GM10847 (cell line): ENCODE data around the gene HDGF.

Experiments used
- POLR2A ChIP-seq: IDR thresholded peaks from 2 replicates; pipeline ENCODE4 v1.6.1; 2011; ENCODE audit not compliant: insufficient read length; ENCODE audit errors: extremely low read depth

The HDGF gene

DNA sequence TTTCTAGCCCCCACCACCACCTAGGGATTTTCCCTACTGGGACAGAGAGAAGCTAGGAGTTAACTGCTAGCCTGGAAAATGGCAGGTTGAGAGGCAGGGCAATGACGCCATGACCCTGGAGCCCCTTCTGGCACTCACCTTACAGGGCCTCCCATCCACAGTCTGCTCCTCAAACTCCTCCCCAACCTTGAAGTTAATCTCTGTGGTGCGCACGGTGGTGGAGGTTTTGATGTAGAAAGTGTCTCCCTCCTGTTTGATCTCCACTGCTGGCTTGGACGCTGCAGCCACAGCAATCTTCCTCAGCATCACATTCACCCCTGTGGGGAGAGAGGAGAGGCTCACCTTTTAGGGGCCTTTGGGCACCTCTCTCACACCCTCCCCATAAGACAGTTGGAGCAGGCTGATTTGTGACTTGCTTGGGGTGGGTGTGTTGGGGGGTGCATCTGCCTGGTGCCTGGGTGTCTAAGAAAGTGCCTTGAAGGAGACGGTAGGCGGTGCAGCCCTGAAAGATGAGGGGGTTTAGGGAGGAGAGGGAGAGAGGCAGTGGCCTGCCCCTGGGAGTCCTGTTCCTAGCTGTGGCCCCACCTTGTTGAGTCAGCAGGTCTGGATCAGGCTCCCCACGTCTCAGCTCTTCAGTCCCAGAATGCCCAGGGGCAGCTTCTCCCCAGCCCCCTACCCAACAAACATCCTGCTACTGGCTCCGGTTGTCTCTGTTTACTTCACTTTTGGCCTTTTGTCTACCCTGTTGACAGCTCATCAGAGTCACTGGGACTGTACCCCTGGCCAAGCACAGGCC is 50.5 kb downstream of the HDGF start:
- TF ChIP-seq POLR2A = no peak

DNA sequence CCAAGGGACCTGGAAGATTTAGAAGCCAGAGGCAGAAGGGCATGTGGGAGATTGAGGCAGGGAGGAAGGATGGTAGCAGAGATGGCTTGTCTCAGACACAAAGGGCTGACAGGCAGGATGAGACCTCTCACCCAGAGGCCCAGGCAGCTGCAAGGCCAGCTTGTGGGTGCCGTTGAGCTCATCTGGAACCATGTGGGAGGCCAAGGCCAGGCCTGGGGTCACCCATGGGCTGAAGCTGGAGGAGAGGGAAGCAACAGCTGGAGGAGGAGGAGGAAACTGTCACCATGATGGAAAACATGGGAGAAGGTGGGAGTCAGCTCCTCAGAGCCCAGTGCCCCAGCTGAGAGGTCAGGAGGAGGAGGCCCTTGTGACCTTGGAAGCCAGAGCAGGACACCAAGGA is 52.5 kb downstream of the HDGF start:
- TF ChIP-seq POLR2A = no peak

DNA sequence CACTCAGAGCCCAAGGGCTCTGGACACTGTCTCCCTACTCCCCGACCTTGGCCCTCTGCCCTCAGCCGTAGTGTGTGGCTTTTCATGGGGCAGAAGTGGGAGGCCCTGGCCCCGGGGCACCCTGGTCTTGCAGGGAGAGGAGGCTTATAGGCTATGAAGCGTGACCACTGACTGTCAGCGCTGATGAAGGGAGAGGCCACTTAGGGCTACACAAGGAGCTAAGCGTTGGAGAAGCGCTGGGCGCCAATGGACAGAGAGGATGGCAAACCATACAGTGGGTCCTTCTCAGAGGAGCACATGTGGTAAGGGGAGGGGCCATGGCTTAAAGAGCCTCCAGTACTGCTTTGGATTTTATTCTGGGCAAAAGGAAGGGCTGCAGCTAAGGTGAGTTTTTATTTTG is 54.0 kb downstream of the HDGF start:
- TF ChIP-seq POLR2A = no peak

DNA sequence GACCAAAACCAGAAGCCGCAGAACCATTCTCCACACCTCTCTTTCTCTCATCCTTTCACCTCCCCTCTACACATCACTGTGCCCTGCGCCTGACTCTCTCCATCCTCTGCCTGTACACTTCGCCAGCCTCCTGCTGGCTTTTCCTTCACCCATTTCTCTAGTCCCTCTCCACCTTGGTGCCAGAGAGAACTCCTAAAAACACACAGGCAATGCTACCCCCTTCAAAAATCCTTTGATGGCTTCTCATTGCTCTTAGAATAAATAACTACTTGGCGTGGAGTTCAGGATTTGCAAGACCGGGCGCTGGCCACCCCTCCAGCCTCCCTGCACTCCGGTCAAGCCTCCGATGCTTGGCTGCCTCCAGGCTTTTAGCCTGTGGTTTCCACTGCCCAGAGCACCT is 54.7 kb downstream of the HDGF start:
- TF ChIP-seq POLR2A = no peak

DNA sequence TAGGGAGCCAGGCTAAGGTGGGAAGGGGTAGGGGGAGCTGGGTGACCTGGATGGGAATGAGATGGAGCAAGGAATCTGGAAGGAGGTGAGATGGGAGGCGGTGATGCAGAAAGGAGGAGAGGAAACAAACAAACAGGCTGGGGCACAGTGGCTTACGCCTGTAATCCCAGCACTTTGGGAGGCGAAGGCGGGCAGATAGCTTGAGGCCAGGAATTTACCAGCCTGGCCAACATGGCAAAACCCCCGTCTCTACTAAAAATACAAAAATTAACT is 56.8 kb downstream of the HDGF start:
- TF ChIP-seq POLR2A = no peak

DNA sequence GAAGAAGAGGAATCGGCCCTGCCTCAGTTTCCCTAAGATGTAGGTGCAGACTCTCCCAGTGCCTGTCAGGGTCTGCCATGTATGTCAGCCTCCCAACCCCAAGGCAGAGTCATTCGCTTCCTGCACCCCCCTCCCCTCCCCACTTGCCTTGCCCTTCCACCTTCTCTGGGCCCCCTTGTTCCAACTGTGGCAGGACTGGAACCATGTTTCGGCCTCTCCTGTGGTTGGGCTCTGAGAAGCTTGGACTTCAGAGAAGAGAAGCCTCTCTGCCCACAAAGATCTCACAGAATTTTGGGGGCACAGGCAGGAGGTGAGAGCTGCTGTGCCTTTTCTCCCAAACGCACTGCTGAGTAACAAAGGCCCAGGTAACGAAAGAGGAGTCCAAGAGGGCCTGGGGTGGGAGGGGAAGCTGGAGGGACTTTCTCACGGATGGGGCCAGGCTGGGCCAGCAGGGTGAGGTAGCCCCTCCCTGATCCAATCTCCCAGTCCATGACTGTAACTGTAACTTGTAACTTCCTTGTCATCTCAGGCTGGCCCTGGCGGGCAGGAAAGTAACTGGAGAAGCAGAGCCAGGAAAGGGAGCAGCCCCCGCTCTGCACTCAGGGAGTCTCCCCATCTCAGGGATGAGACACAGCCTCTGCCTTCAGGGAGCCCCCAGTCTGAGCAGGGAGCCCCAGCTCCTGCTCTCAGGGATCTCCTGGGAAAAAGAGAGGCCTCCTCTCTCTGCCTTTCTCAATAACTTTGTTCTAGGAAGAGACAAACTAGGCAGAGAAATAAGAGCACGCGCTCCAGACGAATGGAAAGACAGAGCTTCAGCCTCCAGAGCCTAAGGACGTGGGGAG is 57.4 kb downstream of the HDGF start:
- no peak for TF ChIP-seq POLR2A

DNA sequence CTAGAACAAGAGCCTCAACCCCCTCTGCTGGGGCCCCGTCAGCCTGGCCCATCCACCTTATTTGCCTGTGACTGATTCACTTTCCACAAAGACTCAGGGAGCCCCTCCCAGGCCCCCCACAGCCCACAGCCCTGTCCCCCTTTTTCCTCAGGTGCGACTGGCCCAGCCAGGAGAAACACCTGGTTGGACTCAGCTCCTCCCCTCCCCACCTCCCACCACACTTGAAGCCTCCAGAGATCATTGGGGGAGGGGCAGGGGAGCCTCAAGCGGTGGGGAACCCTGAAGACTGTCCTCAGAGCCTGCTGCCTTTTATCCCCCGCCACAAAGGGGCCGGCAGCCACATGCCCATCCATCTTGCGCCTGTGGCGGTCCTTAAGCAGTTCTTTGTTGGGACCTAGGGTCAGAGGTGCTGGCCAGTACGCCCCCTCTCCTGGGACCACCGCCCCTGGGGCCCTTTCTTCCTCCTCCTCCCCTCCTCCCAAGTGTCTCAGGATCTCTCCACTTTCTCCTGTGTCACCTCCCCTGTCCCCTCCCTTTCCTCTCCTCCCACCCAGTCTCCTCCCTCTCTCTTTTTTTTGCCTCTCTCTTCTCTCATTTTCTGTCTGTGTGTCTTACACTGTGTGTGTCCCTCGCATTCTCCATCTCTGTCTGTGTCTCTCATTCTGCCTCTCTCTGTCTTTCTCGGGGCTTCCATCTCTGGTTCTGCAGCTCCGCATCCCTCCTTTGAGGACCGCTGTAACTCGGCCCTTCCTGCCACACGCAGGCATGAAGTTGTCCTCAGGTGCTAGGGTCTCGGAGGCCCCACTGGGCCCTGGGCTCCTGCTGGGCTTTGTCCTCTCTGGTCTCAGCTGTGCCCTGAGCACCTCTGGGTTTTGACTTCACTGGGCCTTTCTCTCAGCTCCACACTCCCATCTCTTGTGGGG is 58.3 kb downstream of the HDGF start:
- no peak for TF ChIP-seq POLR2A

DNA sequence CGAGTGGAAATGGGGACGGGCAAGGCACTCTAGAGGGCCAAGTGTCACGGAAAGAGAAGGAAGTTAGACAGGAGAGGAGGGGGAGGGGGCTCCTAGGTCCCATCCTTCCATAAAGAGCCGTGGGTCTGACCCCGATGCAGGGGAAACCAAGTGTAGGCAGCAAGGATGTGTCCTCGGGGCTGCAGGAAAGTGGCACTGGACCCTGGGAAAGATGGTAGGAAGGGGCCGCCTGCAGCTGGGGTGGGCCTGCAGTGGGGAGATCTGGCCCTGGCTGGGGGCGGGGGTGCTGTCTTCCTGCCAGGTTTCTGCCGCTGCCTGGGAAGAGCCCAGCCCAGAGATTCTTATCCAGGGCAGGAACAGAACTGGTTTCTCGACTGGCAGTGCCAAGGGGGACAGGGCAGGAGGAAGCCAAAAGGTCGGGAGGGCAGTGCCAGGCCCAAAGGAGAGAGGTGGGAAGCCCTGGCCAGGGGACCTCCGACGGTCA is 59.0 kb downstream of the HDGF start:
- no peak for TF ChIP-seq POLR2A
